Osteoblast (primary cell): ENCODE results near the gene KIR3DL2. TPM values are rescaled to one million over a fixed set of nuclear protein-coding genes. Genes with fewer than 3 reads are reported as not detected.
A peak's percentile ranks its signal among the peaks of the same experiment; 100 is the strongest.
"Not testable (repeated sequence)": the region's sequence is repeated elsewhere in the genome, so short reads cannot be mapped to it uniquely, and the experiment has no call there.

Source experiments
- DNase-seq: peaks from one replicate; pipeline ENCODE4 v3.0.0; 2011; ENCODE audit warnings: low spot score, mixed read lengths; ENCODE audit not compliant: insufficient read length; ENCODE audit errors: missing footprints
- H2AFZ ChIP-seq: 2 replicates; pipeline ENCODE4 v1.6.0; 2011; ENCODE audit warnings: mild to moderate bottlenecking, low read length
- H3K27ac ChIP-seq: 2 replicates; pipeline ENCODE4 v1.5.1; 2011; ENCODE audit warnings: mild to moderate bottlenecking, low read depth, low read length, moderate library complexity
- H3K27me3 ChIP-seq: 2 replicates; pipeline ENCODE4 v1.6.0; 2012; ENCODE audit warnings: mild to moderate bottlenecking, control low read depth, inconsistent platforms, low read length, moderate library complexity; ENCODE audit not compliant: insufficient read depth
- H3K36me3 ChIP-seq: 2 replicates; pipeline ENCODE4 v1.5.1; 2011; ENCODE audit warnings: mild to moderate bottlenecking, low read length, control low read depth, moderate library complexity; ENCODE audit not compliant: insufficient read depth
- H3K4me1 ChIP-seq: 2 replicates; pipeline ENCODE4 v1.5.1; 2011; ENCODE audit warnings: mild to moderate bottlenecking, low read length, control low read depth, moderate library complexity; ENCODE audit not compliant: insufficient read depth
- H3K4me2 ChIP-seq: 2 replicates; pipeline ENCODE4 v1.6.0; 2011; ENCODE audit warnings: mild to moderate bottlenecking, low read length; ENCODE audit not compliant: insufficient read depth
- H3K4me3 ChIP-seq: fragments of 200-600 bp; sonication (generic); 3 replicates; pipeline ENCODE4 v1.5.1; 2012; ENCODE audit warnings: mild to moderate bottlenecking, low read length, inconsistent platforms; ENCODE audit not compliant: insufficient read depth
- H3K79me2 ChIP-seq: 2 replicates; pipeline ENCODE4 v1.6.0; 2012; ENCODE audit warnings: mild to moderate bottlenecking, low read length, control low read depth, inconsistent platforms; ENCODE audit not compliant: insufficient read depth
- H3K9me3 ChIP-seq: 2 replicates; pipeline ENCODE4 v1.5.1; 2011; ENCODE audit warnings: low read depth, low read length, control low read depth
- H4K20me1 ChIP-seq: 2 replicates; pipeline ENCODE4 v1.6.0; 2012; ENCODE audit warnings: mild to moderate bottlenecking, low read length, control low read depth; ENCODE audit not compliant: insufficient read depth
- total RNA-seq: library from RNA; depleted of rRNA; stranded (reverse); fragments of >200 nt; gene quantifications from 2 replicates; pipeline ENCODE4 v1.2.3, GENCODE V29; 2012
- TF ChIP-seq, protein P1 (sequence below): IDR thresholded peaks from 2 replicates; pipeline ENCODE4 v1.5.1; 2011; ENCODE audit warnings: mild to moderate bottlenecking, low read depth, low read length, moderate library complexity; ENCODE audit errors: extremely low read depth

Gene KIR3DL2
- total RNA-seq, 1 donor: not detected

DNA sequence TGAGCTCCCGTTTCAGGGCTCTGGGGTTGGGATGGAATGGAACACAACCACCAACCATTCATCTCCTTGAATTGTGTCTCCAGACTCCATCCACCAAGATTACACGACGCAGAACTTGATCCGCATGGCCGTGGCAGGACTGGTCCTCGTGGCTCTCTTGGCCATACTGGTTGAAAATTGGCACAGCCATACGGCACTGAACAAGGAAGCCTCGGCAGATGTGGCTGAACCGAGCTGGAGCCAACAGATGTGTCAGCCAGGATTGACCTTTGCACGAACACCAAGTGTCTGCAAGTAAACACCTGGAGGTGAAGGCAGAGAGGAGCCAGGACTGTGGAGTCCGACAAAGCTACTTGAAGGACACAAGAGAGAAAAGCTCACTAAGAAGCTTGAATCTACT lies 39.3 kb downstream of the KIR3DL2 start:
- no peaks in the 10 kb centered on the region for H3K27me3 ChIP-seq
- H3K9me3 ChIP-seq: no peaks in the 10 kb centered on the region
- H3K79me2 ChIP-seq: no peaks in the 10 kb centered on the region
- no peaks in the 10 kb centered on the region for H4K20me1 ChIP-seq
- TF ChIP-seq, protein P1, sequence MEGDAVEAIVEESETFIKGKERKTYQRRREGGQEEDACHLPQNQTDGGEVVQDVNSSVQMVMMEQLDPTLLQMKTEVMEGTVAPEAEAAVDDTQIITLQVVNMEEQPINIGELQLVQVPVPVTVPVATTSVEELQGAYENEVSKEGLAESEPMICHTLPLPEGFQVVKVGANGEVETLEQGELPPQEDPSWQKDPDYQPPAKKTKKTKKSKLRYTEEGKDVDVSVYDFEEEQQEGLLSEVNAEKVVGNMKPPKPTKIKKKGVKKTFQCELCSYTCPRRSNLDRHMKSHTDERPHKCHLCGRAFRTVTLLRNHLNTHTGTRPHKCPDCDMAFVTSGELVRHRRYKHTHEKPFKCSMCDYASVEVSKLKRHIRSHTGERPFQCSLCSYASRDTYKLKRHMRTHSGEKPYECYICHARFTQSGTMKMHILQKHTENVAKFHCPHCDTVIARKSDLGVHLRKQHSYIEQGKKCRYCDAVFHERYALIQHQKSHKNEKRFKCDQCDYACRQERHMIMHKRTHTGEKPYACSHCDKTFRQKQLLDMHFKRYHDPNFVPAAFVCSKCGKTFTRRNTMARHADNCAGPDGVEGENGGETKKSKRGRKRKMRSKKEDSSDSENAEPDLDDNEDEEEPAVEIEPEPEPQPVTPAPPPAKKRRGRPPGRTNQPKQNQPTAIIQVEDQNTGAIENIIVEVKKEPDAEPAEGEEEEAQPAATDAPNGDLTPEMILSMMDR: no peak
- no peaks in the 10 kb centered on the region for H3K4me1 ChIP-seq
- no peak overlapping the region for H3K4me3 ChIP-seq
- H3K36me3 ChIP-seq: no peaks in the 10 kb centered on the region
- H3K4me2 ChIP-seq: no peak overlapping the region
- peak; percentile 17 for DNase-seq
- no peak overlapping the region for H2AFZ ChIP-seq
- H3K27ac ChIP-seq: no peak overlapping the region

DNA sequence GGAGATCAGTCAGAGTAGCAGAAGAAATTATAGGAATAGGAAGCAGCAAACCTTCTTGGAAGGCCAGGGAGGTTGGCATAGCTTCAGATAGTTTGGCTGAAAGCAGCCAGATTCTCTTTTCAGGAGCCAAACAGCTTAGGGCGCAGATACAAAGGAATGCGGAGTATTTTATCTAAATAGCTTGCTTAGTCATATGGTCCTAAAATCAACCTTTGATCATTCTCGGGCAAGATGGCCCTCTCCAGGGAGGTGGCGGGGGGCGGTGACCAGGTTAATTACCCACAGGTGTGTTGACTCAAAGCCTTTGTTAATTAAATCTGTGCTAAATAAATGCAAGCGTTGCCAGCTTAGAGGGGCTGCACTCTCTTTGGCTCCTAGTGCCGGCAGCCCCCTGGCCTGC lies 43.2 kb downstream of the KIR3DL2 start:
- TF ChIP-seq, protein P1: no peak
- Histone ChIP-seq H3K4me2 (no peak overlapping the region), H3K36me3 (no peaks in the 10 kb centered on the region), H3K4me1 (no peaks in the 10 kb centered on the region), H3K27ac (no peak overlapping the region), H3K79me2 (no peaks in the 10 kb centered on the region), H2AFZ (no peak overlapping the region), H3K9me3 (no peaks in the 10 kb centered on the region), H4K20me1 (no peaks in the 10 kb centered on the region), H3K4me3 (no peak overlapping the region), H3K27me3 (no peaks in the 10 kb centered on the region)
- no peak for DNase-seq

DNA sequence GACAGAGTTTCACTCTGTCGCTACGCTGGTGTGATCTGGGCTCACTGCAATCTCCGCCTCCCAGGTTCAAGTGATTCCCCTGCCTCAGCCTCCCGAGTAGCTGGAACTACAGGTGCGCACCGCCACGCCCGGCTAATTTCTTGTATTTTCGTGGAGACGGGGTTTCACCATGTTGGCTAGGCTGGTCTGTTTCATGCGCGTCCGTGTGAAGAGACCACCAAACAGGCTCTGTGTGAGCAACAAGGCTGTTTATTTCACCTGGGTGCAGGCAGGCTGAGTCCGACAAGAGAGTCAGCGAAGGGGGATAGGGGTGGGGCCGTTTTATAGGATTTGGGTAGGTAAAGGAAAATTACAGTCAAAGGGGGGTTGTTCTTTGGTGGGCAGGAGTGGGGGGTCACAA lies 43.9 kb downstream of the KIR3DL2 start:
- not testable (repeated sequence) for DNase-seq, H3K4me3 ChIP-seq, H2AFZ ChIP-seq, H3K36me3 ChIP-seq, H4K20me1 ChIP-seq, H3K27ac ChIP-seq, H3K4me1 ChIP-seq, H3K79me2 ChIP-seq, H3K4me2 ChIP-seq, H3K9me3 ChIP-seq, H3K27me3 ChIP-seq

DNA sequence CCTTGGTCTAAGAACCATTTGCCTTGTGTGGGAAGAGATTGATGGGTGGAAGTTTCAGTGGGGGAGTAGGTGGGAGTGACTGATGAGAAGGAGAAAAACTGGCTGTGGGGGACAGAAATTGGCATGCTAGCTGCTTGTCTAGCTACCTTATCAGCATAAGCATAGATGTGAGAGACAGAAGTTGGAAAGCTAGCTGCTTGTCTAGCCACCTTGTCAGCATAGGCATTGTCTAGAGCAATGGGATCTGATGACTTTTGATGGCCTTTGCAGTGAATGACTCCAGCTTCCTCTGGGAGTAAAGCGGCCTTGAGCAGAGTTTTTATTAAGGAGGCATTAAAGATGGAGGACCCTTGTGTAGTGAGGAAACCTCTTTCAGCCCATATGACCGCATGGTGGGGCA lies 45.8 kb downstream of the KIR3DL2 start:
- no peaks in the 10 kb centered on the region for H3K36me3 ChIP-seq
- H3K4me2 ChIP-seq: no peak overlapping the region
- no peak overlapping the region for H2AFZ ChIP-seq
- H3K9me3 ChIP-seq: no peaks in the 10 kb centered on the region
- DNase-seq: no peak
- H3K4me3 ChIP-seq: no peak overlapping the region
- H3K27me3 ChIP-seq: no peaks in the 10 kb centered on the region
- no peaks in the 10 kb centered on the region for H3K4me1 ChIP-seq
- TF ChIP-seq, protein P1: no peak
- H4K20me1 ChIP-seq: no peaks in the 10 kb centered on the region
- no peak overlapping the region for H3K27ac ChIP-seq
- no peaks in the 10 kb centered on the region for H3K79me2 ChIP-seq

DNA sequence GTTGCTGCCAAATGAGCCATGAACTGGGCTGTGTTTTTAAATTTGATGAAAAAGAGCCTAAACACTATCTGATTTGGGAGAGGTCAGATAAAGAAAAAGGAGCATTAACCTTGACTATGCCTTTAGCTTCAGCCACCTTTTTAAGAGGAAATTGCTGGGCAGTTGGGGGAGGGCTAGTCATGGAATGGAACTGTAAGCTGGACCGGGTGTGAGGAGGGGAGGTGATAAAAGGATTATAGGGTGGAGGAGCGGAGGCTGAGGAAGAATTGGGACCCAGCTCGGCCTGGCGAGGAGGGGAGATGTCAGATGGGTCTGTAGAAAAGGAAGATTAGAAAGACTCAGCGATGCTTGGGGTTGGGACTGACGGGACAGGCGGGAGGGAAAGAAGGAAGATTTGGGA lies 48.4 kb downstream of the KIR3DL2 start:
- not testable (repeated sequence) for H4K20me1 ChIP-seq, H3K4me1 ChIP-seq, H3K27ac ChIP-seq, H3K27me3 ChIP-seq, H3K4me2 ChIP-seq, H3K79me2 ChIP-seq, H3K9me3 ChIP-seq, DNase-seq, H3K4me3 ChIP-seq, H2AFZ ChIP-seq, H3K36me3 ChIP-seq

DNA sequence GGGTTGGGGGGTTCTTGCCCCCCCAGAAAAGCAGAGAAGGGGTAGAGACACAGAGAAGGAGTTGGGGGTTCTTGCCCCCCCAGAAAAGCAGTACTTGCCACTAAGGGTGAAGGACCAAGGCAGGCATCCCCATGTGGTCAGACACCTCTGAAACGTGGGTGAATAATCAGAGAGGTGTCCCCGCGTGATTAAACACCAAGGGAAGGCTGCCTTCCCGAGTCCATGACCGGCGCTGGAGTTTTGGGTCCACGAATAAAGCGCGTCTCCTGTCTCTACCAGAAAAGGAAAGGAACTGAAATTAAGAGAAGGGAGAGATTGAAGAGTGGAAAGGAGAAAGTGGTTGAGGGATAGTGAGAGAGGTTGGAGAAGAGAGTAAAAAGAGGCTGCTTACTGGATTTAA lies 49.4 kb downstream of the KIR3DL2 start:
- DNase-seq, H3K79me2 ChIP-seq, H3K36me3 ChIP-seq, H3K4me3 ChIP-seq, H3K4me1 ChIP-seq, H3K9me3 ChIP-seq, H3K4me2 ChIP-seq, H3K27me3 ChIP-seq, H3K27ac ChIP-seq, H2AFZ ChIP-seq, H4K20me1 ChIP-seq: not testable (repeated sequence)

DNA sequence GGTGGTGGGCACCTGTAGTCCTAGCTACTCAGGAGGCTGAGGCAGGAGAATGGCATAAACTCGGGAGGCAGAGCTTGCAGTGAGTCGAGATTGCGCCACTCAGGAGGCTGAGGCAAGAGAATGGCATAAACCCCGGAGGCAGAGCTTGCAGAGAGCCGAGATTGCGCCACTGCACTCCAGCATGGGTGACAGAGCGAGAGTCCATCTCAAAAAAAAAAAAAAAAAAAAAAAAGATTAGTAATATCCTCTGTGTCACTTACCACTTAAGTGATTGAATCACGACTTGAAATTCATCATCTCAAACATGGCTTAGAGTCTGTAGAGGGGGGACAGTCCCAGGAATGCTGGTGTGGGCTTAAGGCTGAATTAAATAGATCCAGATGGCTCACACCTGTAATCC lies 50.9 kb downstream of the KIR3DL2 start:
- not testable (repeated sequence) for H3K27me3 ChIP-seq, H4K20me1 ChIP-seq, DNase-seq, H3K4me1 ChIP-seq, H3K36me3 ChIP-seq, H3K9me3 ChIP-seq, H2AFZ ChIP-seq, H3K4me3 ChIP-seq, H3K4me2 ChIP-seq, H3K79me2 ChIP-seq, H3K27ac ChIP-seq
